GM23338 (cell line): ENCODE measurements around the gene MICAL2. TPM values are rescaled to one million over a fixed set of nuclear protein-coding genes. Genes with fewer than 3 reads are reported as not detected.

Source experiments
- ATAC-seq: fragments of 200-7000 bp; cut with Tn5 transposase; 3 replicates; pipeline ENCODE4 v1.9.1; 2020
- DNase-seq: peaks from one replicate; pipeline ENCODE4 v3.0.0-alpha.2; 2015; ENCODE audit warnings: low spot score
- H2AFZ ChIP-seq: fragments of 200-600 bp; sonication (generic); 2 replicates; pipeline ENCODE4 v1.8.0; 2016; ENCODE audit warnings: antibody characterized with exemption, mild to moderate bottlenecking, moderate library complexity
- H3F3A ChIP-seq: fragments of 200-600 bp; sonication (generic); replicated peaks from 2 replicates; pipeline ENCODE4 v1.8.0; 2017; ENCODE audit warnings: antibody characterized with exemption, mixed run types, low read depth
- H3K27ac ChIP-seq: fragments of 200-600 bp; sonication (generic); 2 replicates; pipeline ENCODE4 v1.6.1; 2016; ENCODE audit warnings: low read depth
- H3K27me3 ChIP-seq: fragments of 200-600 bp; sonication (generic); 2 replicates; pipeline ENCODE4 v1.8.0; 2016; ENCODE audit warnings: mild to moderate bottlenecking, mixed run types, moderate library complexity; ENCODE audit not compliant: insufficient read depth
- H3K36me3 ChIP-seq: fragments of 200-600 bp; sonication (generic); 2 replicates; pipeline ENCODE4 v1.8.0; 2016; ENCODE audit warnings: mild to moderate bottlenecking; ENCODE audit not compliant: insufficient read depth
- H3K4me1 ChIP-seq: fragments of 200-600 bp; sonication (generic); 2 replicates; pipeline ENCODE4 v1.8.0; 2016; ENCODE audit warnings: mild to moderate bottlenecking, moderate library complexity; ENCODE audit not compliant: insufficient read depth
- H3K4me2 ChIP-seq: fragments of 200-600 bp; sonication (generic); 2 replicates; pipeline ENCODE4 v1.7.1; 2017; ENCODE audit warnings: mixed run types
- H3K4me3 ChIP-seq: fragments of 200-600 bp; sonication (generic); 2 replicates; pipeline ENCODE4 v1.6.1; 2016; ENCODE audit warnings: mixed run types
- H3K79me2 ChIP-seq: fragments of 200-600 bp; sonication (generic); replicated peaks from 2 replicates; pipeline ENCODE4 v1.8.0; 2017; ENCODE audit warnings: mild to moderate bottlenecking; ENCODE audit not compliant: insufficient read depth
- H3K9me2 ChIP-seq: fragments of 200-600 bp; sonication (generic); 2 replicates; pipeline ENCODE4 v1.8.0; 2017; ENCODE audit not compliant: insufficient read depth
- H4K20me1 ChIP-seq: fragments of 200-600 bp; sonication (generic); replicated peaks from 2 replicates; pipeline ENCODE4 v1.8.0; 2017; ENCODE audit warnings: mild to moderate bottlenecking; ENCODE audit not compliant: insufficient read depth
- H3K27ac Mint-ChIP-seq: 2 replicates; pipeline ENCODE4 v1.8.0; 2020; ENCODE audit warnings: inconsistent platforms, mild to moderate bottlenecking, moderate library complexity, mixed read lengths
- H3K27me3 Mint-ChIP-seq: 3 replicates; pipeline ENCODE4 v1.8.0; 2022; ENCODE audit warnings: low read depth, mild to moderate bottlenecking, moderate library complexity, mixed read lengths, inconsistent platforms; ENCODE audit not compliant: insufficient read depth, poor library complexity
- H3K36me3 Mint-ChIP-seq: 3 replicates; pipeline ENCODE4 v1.8.0; 2021; ENCODE audit warnings: low read depth, mild to moderate bottlenecking, inconsistent platforms, moderate library complexity, mixed read lengths
- H3K4me1 Mint-ChIP-seq: 3 replicates; pipeline ENCODE4 v1.8.0; 2020; ENCODE audit warnings: mild to moderate bottlenecking, inconsistent platforms, mixed read lengths
- H3K4me3 Mint-ChIP-seq: 3 replicates; pipeline ENCODE4 v1.8.0; 2021; ENCODE audit warnings: moderate library complexity, mild to moderate bottlenecking, inconsistent platforms, mixed read lengths
- H3K9me3 Mint-ChIP-seq: 3 replicates; pipeline ENCODE4 v1.8.0; 2020; ENCODE audit warnings: moderate library complexity, mild to moderate bottlenecking, inconsistent platforms, mixed read lengths
- CREB1 ChIP-seq: fragments of 250-450 bp; sonication (Bioruptor Pico); IDR thresholded peaks from 2 replicates; pipeline ENCODE4 v1.5.0; 2020; ENCODE audit warnings: low read depth, mild to moderate bottlenecking, moderate library complexity
- CTCF ChIP-seq, 2 experiments: fragments of 200-600 bp in 1 of 2; sonication (generic) in 1 of 2; conservative IDR thresholded peaks; 2 replicates each; pipeline versions ENCODE4 v1.5.1 to v1.6.1; 2016 to 2017; ENCODE audit warnings: antibody characterized with exemption in 2 of 2, low read depth in 2 of 2, mild to moderate bottlenecking in 2 of 2, moderate library complexity in 1 of 2
- POLR2AphosphoS5 ChIP-seq: IDR thresholded peaks from 2 replicates; pipeline ENCODE4 v1.6.1; 2016; ENCODE audit warnings: antibody characterized with exemption, low read depth
- ZNF114 ChIP-seq: fragments of 250-450 bp; sonication (Bioruptor Pico); IDR thresholded peaks from 2 replicates; pipeline ENCODE4 v1.5.0; 2020; ENCODE audit warnings: mild to moderate bottlenecking, moderate library complexity
- ZNF462 ChIP-seq: fragments of 250-450 bp; sonication (Bioruptor Pico); IDR thresholded peaks from 2 replicates; pipeline ENCODE4 v1.5.0; 2020; ENCODE audit warnings: mild to moderate bottlenecking, moderate library complexity
- polyA plus RNA-seq: library from polyadenylated mRNA; unstranded; fragments of >200 nt; fragmentation: Nextera tagmentation; extraction: Ambion mirVana; gene quantifications from 2 replicates; pipeline ENCODE4 v1.2.1, GENCODE V29; 2016
- total RNA-seq: library from RNA; depleted of rRNA; stranded (reverse); fragments of >200 nt; shearing (Covaris generic); gene quantifications from 2 replicates; pipeline ENCODE4 v1.2.3, GENCODE V29; 2014

The MICAL2 gene
- total and polyA plus RNA-seq, 2 experiments from 2014 or later = 0.66 to 1.4 TPM

DNA sequence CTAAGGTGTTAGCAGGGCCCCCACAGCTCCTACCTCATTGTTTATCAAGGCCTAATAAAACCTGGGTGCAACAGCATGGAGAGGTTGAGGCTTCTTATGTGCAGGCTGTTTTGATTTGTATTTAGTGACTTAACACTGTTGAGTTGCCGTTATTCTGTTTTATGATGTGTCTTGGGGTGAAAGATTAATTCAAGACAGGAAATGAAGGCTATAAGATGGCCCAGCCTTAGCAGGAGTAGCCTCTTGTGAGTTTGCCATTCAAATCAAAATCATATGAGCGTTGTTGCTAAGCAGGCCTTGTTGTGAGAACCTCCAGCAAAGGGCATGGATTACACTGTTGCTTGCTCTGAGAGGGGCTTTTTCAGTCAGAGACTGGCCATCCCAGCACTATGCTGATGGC is 31.8 kb downstream of the MICAL2 start (continued):
- TF ChIP-seq ZNF462 (CRISPR knock-in tag) (no peak), ZNF114 (no peak)

GRCh38 chr11:12142909-12143308 is 32.5 kb downstream of the MICAL2 start:
- TF ChIP-seq CTCF (conservative IDR thresholded peaks at IDR 0.05; ENCODE audit: low read depth in 2 of 2) (no peak), CREB1 (CRISPR knock-in tag) (no peak), POLR2AphosphoS5 (no peak)
- Mint-ChIP-seq H3K4me3 (no peak overlapping the region), H3K36me3 (no peaks in the 10 kb centered on the region), H3K9me3 (no peaks in the 10 kb centered on the region), H3K4me1 (peaks cover 3% of the 10 kb centered on the region; the same call in 2 of the 3 replicates), H3K27me3 (peaks cover 6% of the 10 kb centered on the region), H3K27ac (no peak overlapping the region)
- Histone ChIP-seq H3K4me1 (no peaks in the 10 kb centered on the region), H2AFZ (no peak overlapping the region), H3F3A (no peaks in the 10 kb centered on the region), H3K36me3 (no peaks in the 10 kb centered on the region), H3K27ac (no peak overlapping the region), H4K20me1 (no peaks in the 10 kb centered on the region), H3K4me2 (no peak overlapping the region), H3K9me2 (no peaks in the 10 kb centered on the region; the same call in 1 of the 2 replicates), H3K79me2 (no peaks in the 10 kb centered on the region), H3K27me3 (no peaks in the 10 kb centered on the region), H3K4me3 (no peak overlapping the region)
- DNase-seq (no peak), ATAC-seq (no peak)
